ENCODE measurements around the gene SYNM. TPM values are rescaled to one million over a fixed set of nuclear protein-coding genes. Genes with fewer than 3 reads are reported as not detected.

SYNM gene
- total RNA-seq, 2 donors from 2014 or later = 5.7 to 8.2 TPM

- intact Hi-C loops (cut with DNase I) = no loop called here
- H3K36me3 ChIP-seq (replicated peaks in 1 of 2; ENCODE audit: insufficient read depth in 1 of 2, low read depth in 2 of 2) = no peaks in the 10 kb centered on the region
Observed at GRCh38 chr15:99090938-99091337, 13.9 kb upstream of the SYNM start.

DNA sequence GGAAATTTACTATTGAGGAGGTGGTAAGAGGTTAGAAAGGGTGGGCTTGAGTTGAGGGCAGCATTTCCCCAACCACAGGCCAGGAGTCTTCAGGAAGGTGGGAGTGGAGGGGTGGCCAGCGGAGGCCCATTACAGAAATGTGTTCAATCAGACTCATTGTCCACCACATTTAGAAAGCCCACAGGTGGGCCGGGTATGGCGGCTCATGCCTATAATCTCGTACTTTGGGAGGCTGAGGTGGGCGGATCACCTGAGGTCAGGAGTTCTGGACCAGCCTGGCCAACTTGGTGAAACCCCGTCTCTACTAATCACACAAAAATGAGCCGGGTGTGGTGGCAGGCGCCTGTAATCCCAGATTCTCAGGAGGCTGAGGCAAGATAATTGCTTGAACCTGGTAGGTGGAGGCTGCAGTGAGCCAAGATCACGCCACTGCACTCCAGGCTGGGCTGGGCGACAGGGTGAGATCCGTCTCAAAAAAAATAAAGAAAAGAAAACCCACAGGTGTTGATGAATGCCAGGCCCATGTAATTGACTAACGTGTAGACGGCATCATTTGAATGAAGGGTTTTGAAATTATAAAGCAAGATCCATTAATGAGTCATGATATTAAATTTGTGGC is 12.2 kb upstream of the SYNM start:
- intact Hi-C loops (cut with DNase I) = no loop called here
- WGBS, 2 donors = 90 to 93% methylated on average over 13 of the region's 13 CpGs

More at GRCh38 chr15:99090938-99091337, 13.9 kb upstream of the SYNM start:
- Histone ChIP-seq H3K9me3 (no peaks in the 10 kb centered on the region), H3K27me3 (no peaks in the 10 kb centered on the region), H3K4me3 (no peak overlapping the region), H3K27ac (no peak overlapping the region), H3K4me1 (no peaks in the 10 kb centered on the region)
- ATAC-seq (no peak), DNase-seq (no peak)
- WGBS, 2 donors = 89 to 100% methylated on average over 1 of the region's 1 CpG
- TF ChIP-seq, protein P1, sequence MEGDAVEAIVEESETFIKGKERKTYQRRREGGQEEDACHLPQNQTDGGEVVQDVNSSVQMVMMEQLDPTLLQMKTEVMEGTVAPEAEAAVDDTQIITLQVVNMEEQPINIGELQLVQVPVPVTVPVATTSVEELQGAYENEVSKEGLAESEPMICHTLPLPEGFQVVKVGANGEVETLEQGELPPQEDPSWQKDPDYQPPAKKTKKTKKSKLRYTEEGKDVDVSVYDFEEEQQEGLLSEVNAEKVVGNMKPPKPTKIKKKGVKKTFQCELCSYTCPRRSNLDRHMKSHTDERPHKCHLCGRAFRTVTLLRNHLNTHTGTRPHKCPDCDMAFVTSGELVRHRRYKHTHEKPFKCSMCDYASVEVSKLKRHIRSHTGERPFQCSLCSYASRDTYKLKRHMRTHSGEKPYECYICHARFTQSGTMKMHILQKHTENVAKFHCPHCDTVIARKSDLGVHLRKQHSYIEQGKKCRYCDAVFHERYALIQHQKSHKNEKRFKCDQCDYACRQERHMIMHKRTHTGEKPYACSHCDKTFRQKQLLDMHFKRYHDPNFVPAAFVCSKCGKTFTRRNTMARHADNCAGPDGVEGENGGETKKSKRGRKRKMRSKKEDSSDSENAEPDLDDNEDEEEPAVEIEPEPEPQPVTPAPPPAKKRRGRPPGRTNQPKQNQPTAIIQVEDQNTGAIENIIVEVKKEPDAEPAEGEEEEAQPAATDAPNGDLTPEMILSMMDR (IDR thresholded peaks at IDR 0.05) = no peak
- no peak for TF ChIP-seq POLR2A (IDR thresholded peaks at IDR 0.05)

GRCh38 chr15:99095626-99096025 is 9.3 kb upstream of the SYNM start:
- no peak for TF ChIP-seq POLR2A (IDR thresholded peaks at IDR 0.05)
- TF ChIP-seq, protein P1 (IDR thresholded peaks at IDR 0.05) = no peak
- 67 to 78% methylated on average over 3 of the region's 3 CpGs for WGBS, 2 donors
- H3K27me3 ChIP-seq = no peaks in the 10 kb centered on the region
- ATAC-seq (no peak), DNase-seq (no peak)
- intact Hi-C loops (cut with DNase I) = loop anchor here (5.0 kb wide), 1 partner anchor 122 kb away; no protein-coding TSS in a partner anchor
- H3K36me3 ChIP-seq (replicated peaks in 1 of 2; ENCODE audit: insufficient read depth in 1 of 2, low read depth in 2 of 2) = no peaks in the 10 kb centered on the region
- no peak overlapping the region for H3K4me3 ChIP-seq
- H3K27ac ChIP-seq = no peak overlapping the region
- H3K9me3 ChIP-seq = no peaks in the 10 kb centered on the region
- H3K4me1 ChIP-seq = peaks cover 5% of the 10 kb centered on the region

More for the DNA sequence above, 12.2 kb upstream of the SYNM start:
- DNase-seq = no peak
- H3K4me1 ChIP-seq = no peaks in the 10 kb centered on the region
- ATAC-seq = no peak
- H3K27ac ChIP-seq = no peak overlapping the region
- H3K4me3 ChIP-seq = no peak overlapping the region
- H3K9me3 ChIP-seq = no peaks in the 10 kb centered on the region
- no peaks in the 10 kb centered on the region for H3K36me3 ChIP-seq (replicated peaks in 1 of 2; ENCODE audit: insufficient read depth in 1 of 2, low read depth in 2 of 2)
- TF ChIP-seq, protein P1 (IDR thresholded peaks at IDR 0.05) = no peak
- TF ChIP-seq POLR2A (IDR thresholded peaks at IDR 0.05) = no peak
- no peaks in the 10 kb centered on the region for H3K27me3 ChIP-seq

- intact Hi-C loops (cut with DNase I) = loop anchor here (5.0 kb wide), 1 partner anchor 121 kb away; no protein-coding TSS in a partner anchor
- H3K9me3 ChIP-seq = no peaks in the 10 kb centered on the region
- 83 to 90% methylated on average over 11 of the region's 11 CpGs for WGBS, 2 donors
- H3K4me3 ChIP-seq = no peak overlapping the region
- no peak overlapping the region for H3K27ac ChIP-seq
- H3K27me3 ChIP-seq = no peaks in the 10 kb centered on the region
- peaks cover 11% of the 10 kb centered on the region for H3K4me1 ChIP-seq
- no peak for TF ChIP-seq POLR2A (IDR thresholded peaks at IDR 0.05)
- TF ChIP-seq, protein P1 (IDR thresholded peaks at IDR 0.05) = no peak
- ATAC-seq = no peak
- no peaks in the 10 kb centered on the region for H3K36me3 ChIP-seq (replicated peaks in 1 of 2; ENCODE audit: insufficient read depth in 1 of 2, low read depth in 2 of 2)
- DNase-seq = no peak
Observed at GRCh38 chr15:99096173-99096893, 8.5 kb upstream of the SYNM start.

All from body of pancreas (tissue), 4 donors.